Measurements from ENCODE around the gene ADAMTS16. TPM values are rescaled to one million over a fixed set of nuclear protein-coding genes. Genes with fewer than 3 reads are reported as not detected.

The ADAMTS16 gene
- total and polyA plus RNA-seq, 2 experiments from 2014 or later: 0.11 TPM

- no peaks in the 10 kb centered on the region for H3F3A ChIP-seq (ENCODE audit: insufficient read depth)
- in situ Hi-C loops (cut with MboI): no loop called here
- DNase-seq: no peak
- H3K4me3 ChIP-seq: no peak overlapping the region
- no peak overlapping the region for H2AFZ ChIP-seq
- H3K9me2 ChIP-seq (ENCODE audit: insufficient read depth): no peaks in the 10 kb centered on the region
- no peaks in the 10 kb centered on the region for H3K79me2 ChIP-seq (ENCODE audit: insufficient read depth)
- H3K9me3 ChIP-seq (ENCODE audit: low read depth): no peaks in the 10 kb centered on the region
- H3K4me1 ChIP-seq (ENCODE audit: insufficient read depth): peaks cover 8% of the 10 kb centered on the region
- no peaks in the 10 kb centered on the region for H3K36me3 ChIP-seq (ENCODE audit: low read depth)
- no peaks in the 10 kb centered on the region for H4K20me1 ChIP-seq (ENCODE audit: insufficient read depth)
- H3K27ac ChIP-seq: no peak overlapping the region
- 0 out of 2 replicates have a peak, but pooled peaks cover 3% of the 10 kb centered on the region for H3K27me3 ChIP-seq (replicated peaks; ENCODE audit: insufficient read depth)
- 76 to 80% methylated on average over 3 of the region's 3 CpGs for WGBS, 2 experiments (ENCODE audit: low coverage in 1 of 2, low lambda C conversion rate in 2 of 2, missing lambda C conversion rate in 2 of 2)
- H3K4me2 ChIP-seq (ENCODE audit: unreplicated experiment): no peak overlapping the region
- TF ChIP-seq EZH2phosphoT487 (IDR thresholded peaks at IDR 0.05; ENCODE audit: insufficient read depth, low read depth): no peak
- TF ChIP-seq EZH2 (IDR thresholded peaks at IDR 0.05; ENCODE audit: insufficient read depth, poor library complexity, severe bottlenecking): no peak
- H3K9ac ChIP-seq: no peak overlapping the region
Measured at GRCh38 chr5:5273398-5273797, 133.3 kb downstream of the ADAMTS16 start.

- in situ Hi-C loops (cut with MboI): no loop called here
- no peak for TF ChIP-seq EZH2 (IDR thresholded peaks at IDR 0.05; ENCODE audit: insufficient read depth, poor library complexity, severe bottlenecking)
- no peak for TF ChIP-seq EZH2phosphoT487 (IDR thresholded peaks at IDR 0.05; ENCODE audit: insufficient read depth, low read depth)
- H3K9me3 ChIP-seq (ENCODE audit: low read depth): no peaks in the 10 kb centered on the region
- no peaks in the 10 kb centered on the region for H3K9me2 ChIP-seq (ENCODE audit: insufficient read depth)
- no peaks in the 10 kb centered on the region for H3K36me3 ChIP-seq (ENCODE audit: low read depth)
- H4K20me1 ChIP-seq (ENCODE audit: insufficient read depth): no peaks in the 10 kb centered on the region
- no peak overlapping the region for H3K4me3 ChIP-seq
- H3K27ac ChIP-seq: no peak overlapping the region
- no peaks in the 10 kb centered on the region for H3K79me2 ChIP-seq (ENCODE audit: insufficient read depth)
- no peaks in the 10 kb centered on the region for H3F3A ChIP-seq (ENCODE audit: insufficient read depth)
- no peak for DNase-seq
- no peak overlapping the region for H3K9ac ChIP-seq
- no peak overlapping the region for H3K4me2 ChIP-seq (ENCODE audit: unreplicated experiment)
- peaks cover 3% of the 10 kb centered on the region; the same call in 1 of the 2 replicates for H3K27me3 ChIP-seq (replicated peaks; ENCODE audit: insufficient read depth)
- no peak overlapping the region for H2AFZ ChIP-seq
- H3K4me1 ChIP-seq (ENCODE audit: insufficient read depth): peaks cover 8% of the 10 kb centered on the region
- 68 to 70% methylated on average over 5 of the region's 5 CpGs for WGBS, 2 experiments (ENCODE audit: low coverage in 1 of 2, low lambda C conversion rate in 2 of 2, missing lambda C conversion rate in 2 of 2)
Measured at GRCh38 chr5:5273976-5274375, 133.8 kb downstream of the ADAMTS16 start.

GRCh38 chr5:5275211-5275610, 135.1 kb downstream of the ADAMTS16 start:
- TF ChIP-seq EZH2 (IDR thresholded peaks at IDR 0.05; ENCODE audit: insufficient read depth, poor library complexity, severe bottlenecking) (no peak), EZH2phosphoT487 (IDR thresholded peaks at IDR 0.05; ENCODE audit: insufficient read depth, low read depth) (no peak)
- in situ Hi-C loops (cut with MboI): no loop called here
- 65 to 72% methylated on average over 1 of the region's 1 CpG for WGBS, 2 experiments (ENCODE audit: low coverage in 1 of 2, low lambda C conversion rate in 2 of 2, missing lambda C conversion rate in 2 of 2)

GRCh38 chr5:5276430-5276829, 136.3 kb downstream of the ADAMTS16 start:
- WGBS, 2 experiments (ENCODE audit: low coverage in 1 of 2, low lambda C conversion rate in 2 of 2, missing lambda C conversion rate in 2 of 2): 77 to 80% methylated on average over 7 to 8 of the region's 8 CpGs

More at GRCh38 chr5:5275211-5275610, 135.1 kb downstream of the ADAMTS16 start:
- Histone ChIP-seq H3K9me2 (ENCODE audit: insufficient read depth) (no peaks in the 10 kb centered on the region), H3K9me3 (ENCODE audit: low read depth) (no peaks in the 10 kb centered on the region), H3K36me3 (ENCODE audit: low read depth) (no peaks in the 10 kb centered on the region), H3K9ac (no peak overlapping the region), H3K27me3 (replicated peaks; ENCODE audit: insufficient read depth) (peaks cover 1% of the 10 kb centered on the region; the same call in 1 of the 2 replicates), H3K27ac (no peak overlapping the region), H3K4me3 (no peak overlapping the region), H3K4me1 (ENCODE audit: insufficient read depth) (peaks cover 8% of the 10 kb centered on the region), H4K20me1 (ENCODE audit: insufficient read depth) (no peaks in the 10 kb centered on the region), H3F3A (ENCODE audit: insufficient read depth) (no peaks in the 10 kb centered on the region), H2AFZ (no peak overlapping the region), H3K4me2 (ENCODE audit: unreplicated experiment) (no peak overlapping the region), H3K79me2 (ENCODE audit: insufficient read depth) (no peaks in the 10 kb centered on the region)
- no peak for DNase-seq

More at GRCh38 chr5:5276430-5276829, 136.3 kb downstream of the ADAMTS16 start:
- Histone ChIP-seq H3K27me3 (replicated peaks; ENCODE audit: insufficient read depth) (peaks cover 5% of the 10 kb centered on the region; the same call in 1 of the 2 replicates), H3K9me2 (ENCODE audit: insufficient read depth) (no peaks in the 10 kb centered on the region), H4K20me1 (ENCODE audit: insufficient read depth) (no peaks in the 10 kb centered on the region), H3F3A (ENCODE audit: insufficient read depth) (no peaks in the 10 kb centered on the region), H3K36me3 (ENCODE audit: low read depth) (no peaks in the 10 kb centered on the region), H3K4me2 (ENCODE audit: unreplicated experiment) (no peak overlapping the region), H3K79me2 (ENCODE audit: insufficient read depth) (no peaks in the 10 kb centered on the region), H3K9me3 (ENCODE audit: low read depth) (no peaks in the 10 kb centered on the region), H2AFZ (no peak overlapping the region), H3K9ac (no peak overlapping the region), H3K27ac (no peak overlapping the region), H3K4me1 (ENCODE audit: insufficient read depth) (peaks cover 7% of the 10 kb centered on the region), H3K4me3 (no peak overlapping the region)
- in situ Hi-C loops (cut with MboI): no loop called here
- DNase-seq: no peak
- TF ChIP-seq EZH2phosphoT487 (IDR thresholded peaks at IDR 0.05; ENCODE audit: insufficient read depth, low read depth) (no peak), EZH2 (IDR thresholded peaks at IDR 0.05; ENCODE audit: insufficient read depth, poor library complexity, severe bottlenecking) (no peak)
